OCI-LY7 (cell line): ENCODE data around the gene HLCS. TPM values are rescaled to one million over a fixed set of nuclear protein-coding genes. Genes with fewer than 3 reads are reported as not detected.

ENCODE experiments used
- BruUV-seq: library from RNA; stranded (reverse); fragments of 400-500 nt; replicated peaks from 2 replicates; lab custom pipeline; 2021; lab: Mats Ljungman, UMichigan
- CTCF ChIA-PET: fragments of 300-600 bp; sonication (Branson Sonifier 250); formaldehyde crosslinking; loops from one replicate; lab custom pipeline; 2022; ENCODE audit warnings: antibody characterized with exemption; ENCODE audit not compliant: unreplicated experiment; lab: Charles Lee
- POLR2A ChIA-PET: fragments of 300-600 bp; sonication (Branson Sonifier 250); formaldehyde crosslinking; loops from one replicate; lab custom pipeline; 2022; ENCODE audit warnings: antibody characterized with exemption; lab: Charles Lee
- DNase-seq: peaks from one replicate; pipeline ENCODE4 v3.0.0-alpha.2; 2015; ENCODE audit warnings: low spot score
- H2AFZ ChIP-seq: fragments of 200-600 bp; sonication (generic), shearing (Covaris generic); 2 replicates; pipeline ENCODE4 v1.6.1; 2014; ENCODE audit warnings: mild to moderate bottlenecking, antibody characterized with exemption, low read length, moderate library complexity
- H3K27ac ChIP-seq: fragments of 200-600 bp; sonication (generic); 2 replicates; pipeline ENCODE4 v1.5.1; 2014; ENCODE audit warnings: mixed run types, low read depth, mild to moderate bottlenecking, moderate library complexity, low read length, inconsistent platforms; ENCODE audit not compliant: poor library complexity, severe bottlenecking
- H3K36me3 ChIP-seq: fragments of 200-600 bp; sonication (generic); 2 replicates; pipeline ENCODE4 v1.6.1; 2014; ENCODE audit warnings: mild to moderate bottlenecking, antibody characterized with exemption, low read length, moderate library complexity, mixed read lengths; ENCODE audit not compliant: insufficient read depth
- H3K4me1 ChIP-seq: fragments of 200-600 bp; sonication (generic); 2 replicates; pipeline ENCODE4 v1.5.1; 2014; ENCODE audit warnings: mild to moderate bottlenecking, low read length; ENCODE audit not compliant: insufficient read depth, poor library complexity, severe bottlenecking
- H3K4me2 ChIP-seq: fragments of 200-600 bp; sonication (generic); 2 replicates; pipeline ENCODE4 v1.6.1; 2014; ENCODE audit warnings: mild to moderate bottlenecking, low read length
- H3K4me3 ChIP-seq: fragments of 200-600 bp; sonication (generic); 2 replicates; pipeline ENCODE4 v1.5.1; 2014; ENCODE audit warnings: mild to moderate bottlenecking, low read depth, low read length; ENCODE audit not compliant: poor library complexity, severe bottlenecking
- H3K79me2 ChIP-seq: fragments of 200-600 bp; sonication (generic); 2 replicates; pipeline ENCODE4 v1.6.1; 2016; ENCODE audit warnings: low read depth, mild to moderate bottlenecking, low read length, moderate library complexity, mixed read lengths; ENCODE audit not compliant: insufficient read depth
- H3K9me2 ChIP-seq: fragments of 200-600 bp; sonication (generic); 2 replicates; pipeline ENCODE4 v1.6.1; 2016; ENCODE audit warnings: mild to moderate bottlenecking, low read length, mixed read lengths; ENCODE audit not compliant: insufficient read depth
- H3K9me3 ChIP-seq: fragments of 200-600 bp; sonication (generic); 2 replicates; pipeline ENCODE4 v1.6.1; 2014; ENCODE audit warnings: mild to moderate bottlenecking, mixed run types, low read length, mixed read lengths
- H4K20me1 ChIP-seq: fragments of 200-600 bp; sonication (generic); 2 replicates; pipeline ENCODE4 v1.6.1; 2014; ENCODE audit warnings: mild to moderate bottlenecking, antibody characterized with exemption, low read length, moderate library complexity, mixed read lengths; ENCODE audit not compliant: insufficient read depth
- EZH2phosphoT487 ChIP-seq: fragments of 200-600 bp; sonication (generic); IDR thresholded peaks from 2 replicates; pipeline ENCODE4 v1.6.1; 2018; ENCODE audit warnings: low read depth, borderline replicate concordance, mild to moderate bottlenecking, mixed run types, antibody characterized with exemption, low read length, moderate library complexity, mixed read lengths
- intact Hi-C: fragments of 100-400 bp; cut with micrococcal nuclease; formaldehyde crosslinking; loops from one replicate; pipeline ENCODE4 v1.10.0; 2022; ENCODE audit not compliant: unreplicated experiment
- total RNA-seq, 2 experiments: library from RNA; depleted of rRNA in 1 of 2; stranded (reverse); fragments of >200 nt in 1 of 2; shearing (Covaris generic) in 1 of 2; gene quantifications; 2 replicates each; pipeline ENCODE4 v1.2.3, GENCODE V29; 2014 to 2022
- TF ChIP-seq, protein P1 (sequence below): fragments of 200-600 bp; sonication (generic); conservative IDR thresholded peaks from 2 replicates; pipeline ENCODE4 v1.5.1; 2014; ENCODE audit warnings: mild to moderate bottlenecking, antibody characterized with exemption, low read length, moderate library complexity, mixed read lengths

The HLCS gene
- total RNA-seq, 2 experiments from 2014 or later: 12.0 to 20.9 TPM

DNA sequence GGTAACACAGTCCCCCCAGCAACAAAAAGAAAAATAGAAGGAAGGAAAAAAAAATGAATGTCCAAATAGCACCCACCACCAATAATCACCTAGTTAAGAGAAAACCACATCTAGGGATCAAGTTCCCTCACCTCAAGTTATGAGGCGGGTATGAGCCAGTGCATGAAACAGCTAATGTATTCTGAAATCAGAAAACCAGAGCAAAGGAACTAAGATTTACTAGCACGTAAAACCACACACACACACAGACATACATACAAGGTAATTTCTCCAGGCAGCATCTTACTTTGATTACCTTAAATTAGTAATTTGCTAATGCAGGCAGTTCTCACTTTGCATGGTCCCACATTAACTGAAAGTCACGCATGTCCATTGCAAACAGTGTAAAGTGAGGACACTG is 109.8 kb downstream of the HLCS start:
- POLR2A ChIA-PET: no interaction called here
- H3K36me3 ChIP-seq: no peaks in the 10 kb centered on the region
- H3K4me2 ChIP-seq: no peak overlapping the region
- BruUV-seq: no TSS peak
- intact Hi-C loops: loop anchor here (10.0 kb wide), 1 partner anchor 352 kb away; no protein-coding TSS in a partner anchor
- H3K79me2 ChIP-seq: no peaks in the 10 kb centered on the region
- no peak for DNase-seq
- no peaks in the 10 kb centered on the region for H4K20me1 ChIP-seq
- CTCF ChIA-PET: no interaction called here
- H2AFZ ChIP-seq: no peak overlapping the region
- H3K9me2 ChIP-seq: no peaks in the 10 kb centered on the region
- no peaks in the 10 kb centered on the region for H3K9me3 ChIP-seq
- no peak overlapping the region for H3K27ac ChIP-seq
- TF ChIP-seq, protein P1, sequence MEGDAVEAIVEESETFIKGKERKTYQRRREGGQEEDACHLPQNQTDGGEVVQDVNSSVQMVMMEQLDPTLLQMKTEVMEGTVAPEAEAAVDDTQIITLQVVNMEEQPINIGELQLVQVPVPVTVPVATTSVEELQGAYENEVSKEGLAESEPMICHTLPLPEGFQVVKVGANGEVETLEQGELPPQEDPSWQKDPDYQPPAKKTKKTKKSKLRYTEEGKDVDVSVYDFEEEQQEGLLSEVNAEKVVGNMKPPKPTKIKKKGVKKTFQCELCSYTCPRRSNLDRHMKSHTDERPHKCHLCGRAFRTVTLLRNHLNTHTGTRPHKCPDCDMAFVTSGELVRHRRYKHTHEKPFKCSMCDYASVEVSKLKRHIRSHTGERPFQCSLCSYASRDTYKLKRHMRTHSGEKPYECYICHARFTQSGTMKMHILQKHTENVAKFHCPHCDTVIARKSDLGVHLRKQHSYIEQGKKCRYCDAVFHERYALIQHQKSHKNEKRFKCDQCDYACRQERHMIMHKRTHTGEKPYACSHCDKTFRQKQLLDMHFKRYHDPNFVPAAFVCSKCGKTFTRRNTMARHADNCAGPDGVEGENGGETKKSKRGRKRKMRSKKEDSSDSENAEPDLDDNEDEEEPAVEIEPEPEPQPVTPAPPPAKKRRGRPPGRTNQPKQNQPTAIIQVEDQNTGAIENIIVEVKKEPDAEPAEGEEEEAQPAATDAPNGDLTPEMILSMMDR: no peak
- TF ChIP-seq EZH2phosphoT487: no peak
- H3K4me1 ChIP-seq: peaks cover 7% of the 10 kb centered on the region
- H3K4me3 ChIP-seq: no peak overlapping the region

DNA sequence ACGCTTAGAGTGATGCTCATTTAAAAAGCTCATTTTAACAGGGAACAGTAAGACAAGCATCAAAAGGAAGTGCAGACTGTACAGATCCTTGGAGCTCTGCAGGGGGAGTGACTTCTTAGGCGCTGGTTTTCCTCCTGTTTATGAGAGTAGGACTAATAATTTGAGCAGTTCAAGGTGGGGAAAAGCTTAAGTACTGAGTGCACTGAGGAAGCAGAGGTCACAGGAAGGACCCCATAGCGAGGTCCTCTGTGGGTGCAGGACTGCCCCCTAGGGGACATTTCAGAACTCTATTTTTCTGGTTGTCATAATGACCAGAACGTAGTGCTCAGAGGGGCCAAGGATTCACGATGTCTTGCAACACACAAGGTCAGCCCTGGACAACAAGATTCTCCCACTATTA is 112.1 kb downstream of the HLCS start:
- Histone ChIP-seq H3K9me3 (no peaks in the 10 kb centered on the region), H3K4me2 (no peak overlapping the region), H4K20me1 (no peaks in the 10 kb centered on the region), H3K79me2 (no peaks in the 10 kb centered on the region), H3K4me1 (no peaks in the 10 kb centered on the region), H3K4me3 (no peak overlapping the region), H3K27ac (no peak overlapping the region), H2AFZ (no peak overlapping the region), H3K9me2 (no peaks in the 10 kb centered on the region), H3K36me3 (no peaks in the 10 kb centered on the region)
- ChIA-PET POLR2A (interaction anchor here (0.6 to 1.1 kb wide), 2 partner anchors 11 to 471 kb away, joined by 3 read pairs; no protein-coding TSS in a partner anchor), CTCF (no interaction called here)
- BruUV-seq: no TSS peak
- TF ChIP-seq EZH2phosphoT487: no peak
- TF ChIP-seq, protein P1: peak; percentile 85
- intact Hi-C loops: loop anchor here (1.0 to 10.0 kb wide), 2 partner anchors 224 to 350 kb away; no protein-coding TSS in a partner anchor
- DNase-seq: peak; percentile 63

DNA sequence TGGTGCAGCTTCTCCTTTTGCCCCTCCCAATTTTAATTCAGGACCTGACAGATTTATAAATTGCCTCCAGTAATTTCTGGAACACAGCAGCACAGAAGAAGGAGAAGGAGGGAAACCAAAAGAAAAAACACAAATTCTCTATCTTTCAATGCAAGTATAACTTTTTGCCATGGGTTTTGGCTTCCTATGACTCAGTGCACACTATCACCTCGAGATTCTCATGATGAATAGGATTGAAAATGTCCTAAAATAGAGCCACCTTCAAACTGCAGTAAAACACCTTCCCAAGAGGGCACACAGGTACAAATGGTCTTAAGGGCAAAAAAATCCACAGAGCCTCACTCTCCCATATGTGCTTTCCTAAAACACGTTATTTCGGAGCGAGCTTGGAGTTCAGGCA is 113.6 kb downstream of the HLCS start:
- intact Hi-C loops: loop anchor here (10.0 kb wide), 1 partner anchor 348 kb away; no protein-coding TSS in a partner anchor
- no peak overlapping the region for H3K4me3 ChIP-seq
- H3K4me1 ChIP-seq: no peaks in the 10 kb centered on the region
- H3K79me2 ChIP-seq: no peaks in the 10 kb centered on the region
- no peaks in the 10 kb centered on the region for H3K36me3 ChIP-seq
- ChIA-PET POLR2A (no interaction called here), CTCF (no interaction called here)
- H3K9me2 ChIP-seq: no peaks in the 10 kb centered on the region
- H2AFZ ChIP-seq: no peak overlapping the region
- no peak overlapping the region for H3K4me2 ChIP-seq
- no TSS peak for BruUV-seq
- no peak for TF ChIP-seq EZH2phosphoT487
- TF ChIP-seq, protein P1: no peak
- no peak overlapping the region for H3K27ac ChIP-seq
- no peaks in the 10 kb centered on the region for H3K9me3 ChIP-seq
- no peak for DNase-seq
- H4K20me1 ChIP-seq: no peaks in the 10 kb centered on the region
